K562 (cell line): Measurements from ENCODE around the gene RBPMS2. TPM values are rescaled to one million over a fixed set of nuclear protein-coding genes. Genes with fewer than 3 reads are reported as not detected.
A peak's percentile ranks its signal among the peaks of the same experiment; 100 is the strongest.

ENCODE experiments used
- CHD4 ChIP-seq: fragments of 200-600 bp; sonication (generic); IDR thresholded peaks from 3 replicates; pipeline ENCODE4 v1.6.1; 2012; ENCODE audit warnings: low read depth, mild to moderate bottlenecking, mixed read lengths, low read length, inconsistent platforms; ENCODE audit not compliant: insufficient read depth, insufficient replicate concordance, poor library complexity, severe bottlenecking
- HMGN3 ChIP-seq: IDR thresholded peaks from 2 replicates; pipeline ENCODE4 v1.6.1; 2011; ENCODE audit warnings: borderline replicate concordance, low read depth, mild to moderate bottlenecking, mixed read lengths, low read length; ENCODE audit not compliant: insufficient read length; ENCODE audit errors: extremely low read depth
- HNRNPK ChIP-seq: fragments of 200-400 bp; formaldehyde crosslinking; IDR thresholded peaks from one replicate; pipeline ENCODE4 v1.6.1; 2018; ENCODE audit warnings: mild to moderate bottlenecking, low read depth, low read length; ENCODE audit not compliant: poor library complexity, severe bottlenecking
- NFE2L1 ChIP-seq: fragments of 450-650 bp; IDR thresholded peaks from 2 replicates; pipeline ENCODE4 v1.6.1; 2016; ENCODE audit warnings: missing genetic modification characterization, low read depth, mild to moderate bottlenecking, missing compliant biosample characterization, moderate library complexity, borderline replicate concordance
- NFIC ChIP-seq: fragments of 450-650 bp; IDR thresholded peaks from 2 replicates; pipeline ENCODE4 v1.6.1; 2017; ENCODE audit warnings: mild to moderate bottlenecking, inconsistent platforms
- PTRF ChIP-seq: fragments of 450-650 bp; IDR thresholded peaks from 2 replicates; pipeline ENCODE4 v1.6.1; 2016; ENCODE audit warnings: mild to moderate bottlenecking, missing genetic modification characterization, missing compliant biosample characterization
- REST ChIP-seq, 2 experiments: fragments of 450-650 bp; formaldehyde crosslinking in 1 of 2; IDR thresholded peaks; 2 replicates each; pipeline versions ENCODE4 v1.4.0 to v1.6.1; 2014 to 2020; ENCODE audit warnings: mild to moderate bottlenecking in 2 of 2, borderline replicate concordance in 1 of 2, low read depth in 1 of 2
- SIN3B ChIP-seq: fragments of 450-650 bp; IDR thresholded peaks from 2 replicates; pipeline ENCODE4 v1.6.1; 2017; ENCODE audit warnings: low read depth, mild to moderate bottlenecking, moderate library complexity
- THRA ChIP-seq: fragments of 450-650 bp; IDR thresholded peaks from 2 replicates; pipeline ENCODE4 v1.6.1; 2017; ENCODE audit warnings: mild to moderate bottlenecking, moderate library complexity
- polyA plus RNA-seq, 8 experiments: library from polyadenylated mRNA; depleted of rRNA in 4 of 8; stranded (reverse) in 5 of 8; unstranded in 3 of 8; fragments of >200 nt; fragmentation: Nextera tagmentation in 2 of 8; fragmentation: Illumina TruSeq in 1 of 8; extraction: Ambion mirVana in 2 of 8; extraction: Trizol in 1 of 8; gene quantifications; 2 replicates each; pipeline versions ENCODE4 v1.2.1 to v1.2.3, GENCODE V29; 2011 to 2014; ENCODE audit warnings: inconsistent platforms in 1 of 8, missing spikeins in 1 of 8
- total RNA-seq, 7 experiments: library from RNA; depleted of rRNA in 6 of 7; stranded (reverse); fragments of >200 nt in 6 of 7; fragmentation: Illumina TruSeq in 2 of 7; extraction: Trizol in 2 of 7; gene quantifications; 2 replicates each; pipeline versions ENCODE4 v1.2.1 to v1.2.3, GENCODE V29; 2011 to 2021; ENCODE audit warnings: low replicate concordance in 1 of 7

Gene RBPMS2
- total and polyA plus RNA-seq, 9 of the 15 experiments (the other 6 are each of a cell fraction or from before 2014, with no cell fraction given): 0.11 to 2.6 (median 0.37) TPM; not detected in 1

GRCh38 chr15:64702816-64703631 lies 72.4 kb downstream of the RBPMS2 start (continued):
- TF ChIP-seq REST (IDR thresholded peaks at IDR 0.05; ENCODE audit: borderline replicate concordance): no peak
- TF ChIP-seq REST (CRISPR knock-in tag; IDR thresholded peaks at IDR 0.05; ENCODE audit: low read depth): no peak
- no peak for TF ChIP-seq CHD4
- TF ChIP-seq NFE2L1 (tag): no peak
- TF ChIP-seq THRA: no peak
- TF ChIP-seq SIN3B: 0 out of 2 replicates have a peak, but pooled peaks have one; percentile 18
- TF ChIP-seq PTRF (tag): no peak
- TF ChIP-seq HMGN3: no peak
- peak; percentile 22 for TF ChIP-seq HNRNPK
- TF ChIP-seq NFIC: peak; percentile 49; the same call in 1 of the 2 replicates
